RWPE2 (cell line): ENCODE data around the gene SLC9A4.

Experiments
- ATAC-seq: fragments of 200-7000 bp; cut with Tn5 transposase; 3 replicates; pipeline ENCODE4 v1.9.1; 2021; ENCODE audit warnings: low read depth
- DNase-seq: peaks from one replicate; pipeline ENCODE4 v3.0.0-alpha.2; 2020; ENCODE audit warnings: low spot score
- H3K27ac ChIP-seq: fragments of 450-650 bp; 2 replicates; pipeline ENCODE4 v1.5.1; 2017; ENCODE audit warnings: mild to moderate bottlenecking; ENCODE audit not compliant: poor library complexity, severe bottlenecking
- H3K27me3 ChIP-seq: fragments of 250-450 bp; sonication (Bioruptor Pico); 2 replicates; pipeline ENCODE4 v1.5.1; 2021; ENCODE audit warnings: mild to moderate bottlenecking, moderate library complexity; ENCODE audit not compliant: insufficient read depth, poor library complexity, severe bottlenecking
- H3K36me3 ChIP-seq: fragments of 250-450 bp; sonication (Bioruptor Pico); 2 replicates; pipeline ENCODE4 v1.5.1; 2020; ENCODE audit warnings: low read depth, mild to moderate bottlenecking, moderate library complexity
- H3K4me1 ChIP-seq: fragments of 250-450 bp; sonication (Bioruptor Pico); 2 replicates; pipeline ENCODE4 v1.5.1; 2021; ENCODE audit warnings: mild to moderate bottlenecking, moderate library complexity; ENCODE audit not compliant: insufficient read depth, poor library complexity, severe bottlenecking
- H3K4me3 ChIP-seq: fragments of 250-450 bp; sonication (Bioruptor Pico); 2 replicates; pipeline ENCODE4 v1.5.1; 2021; ENCODE audit warnings: mild to moderate bottlenecking, moderate library complexity; ENCODE audit not compliant: severe bottlenecking
- H3K9me3 ChIP-seq: fragments of 250-450 bp; sonication (Bioruptor Pico); 2 replicates; pipeline ENCODE4 v1.5.1; 2021; ENCODE audit warnings: mild to moderate bottlenecking, moderate library complexity; ENCODE audit not compliant: severe bottlenecking
- TF ChIP-seq, protein P1 (sequence below): fragments of 450-650 bp; IDR thresholded peaks from one replicate; pipeline ENCODE4 v1.5.1; 2017; ENCODE audit warnings: mild to moderate bottlenecking, moderate library complexity; ENCODE audit not compliant: poor library complexity, severe bottlenecking

SLC9A4 gene

DNA sequence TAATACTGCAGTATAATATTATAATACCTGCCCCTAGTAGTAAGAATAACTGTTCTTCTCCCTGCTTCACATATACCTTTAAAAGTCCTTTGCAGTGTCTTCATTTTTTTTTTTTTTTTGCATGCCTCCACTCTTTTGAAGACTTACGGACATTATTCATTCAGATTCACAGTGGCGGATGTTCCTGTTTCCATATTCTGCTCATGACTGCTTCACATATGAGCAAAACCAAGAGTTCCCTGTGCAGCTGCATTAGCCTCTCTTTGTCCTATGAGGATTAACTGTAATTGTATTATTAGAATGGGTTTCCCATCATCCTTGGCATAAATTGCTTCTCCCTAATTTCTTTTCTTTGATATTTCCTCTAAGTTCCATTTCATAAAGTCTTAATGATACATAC lies 37.3 kb upstream of the SLC9A4 start:
- Histone ChIP-seq H3K9me3 (no peaks in the 10 kb centered on the region), H3K27me3 (no peaks in the 10 kb centered on the region), H3K27ac (no peak overlapping the region), H3K36me3 (no peaks in the 10 kb centered on the region), H3K4me1 (no peaks in the 10 kb centered on the region), H3K4me3 (no peak overlapping the region)
- TF ChIP-seq, protein P1, sequence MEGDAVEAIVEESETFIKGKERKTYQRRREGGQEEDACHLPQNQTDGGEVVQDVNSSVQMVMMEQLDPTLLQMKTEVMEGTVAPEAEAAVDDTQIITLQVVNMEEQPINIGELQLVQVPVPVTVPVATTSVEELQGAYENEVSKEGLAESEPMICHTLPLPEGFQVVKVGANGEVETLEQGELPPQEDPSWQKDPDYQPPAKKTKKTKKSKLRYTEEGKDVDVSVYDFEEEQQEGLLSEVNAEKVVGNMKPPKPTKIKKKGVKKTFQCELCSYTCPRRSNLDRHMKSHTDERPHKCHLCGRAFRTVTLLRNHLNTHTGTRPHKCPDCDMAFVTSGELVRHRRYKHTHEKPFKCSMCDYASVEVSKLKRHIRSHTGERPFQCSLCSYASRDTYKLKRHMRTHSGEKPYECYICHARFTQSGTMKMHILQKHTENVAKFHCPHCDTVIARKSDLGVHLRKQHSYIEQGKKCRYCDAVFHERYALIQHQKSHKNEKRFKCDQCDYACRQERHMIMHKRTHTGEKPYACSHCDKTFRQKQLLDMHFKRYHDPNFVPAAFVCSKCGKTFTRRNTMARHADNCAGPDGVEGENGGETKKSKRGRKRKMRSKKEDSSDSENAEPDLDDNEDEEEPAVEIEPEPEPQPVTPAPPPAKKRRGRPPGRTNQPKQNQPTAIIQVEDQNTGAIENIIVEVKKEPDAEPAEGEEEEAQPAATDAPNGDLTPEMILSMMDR: no peak
- ATAC-seq (no peak), DNase-seq (no peak)

- no peaks in the 10 kb centered on the region for H3K9me3 ChIP-seq
- H3K27ac ChIP-seq: no peak overlapping the region
- no peak overlapping the region for H3K4me3 ChIP-seq
- H3K27me3 ChIP-seq: no peaks in the 10 kb centered on the region
- no peaks in the 10 kb centered on the region for H3K36me3 ChIP-seq
- no peak for ATAC-seq
- DNase-seq: no peak
- TF ChIP-seq, protein P1: no peak
- no peaks in the 10 kb centered on the region for H3K4me1 ChIP-seq
These were observed 36.7 kb upstream of the SLC9A4 start for GRCh38 chr2:102436323-102436722.

GRCh38 chr2:102437122-102437521 lies 35.9 kb upstream of the SLC9A4 start:
- H3K27ac ChIP-seq: no peak overlapping the region
- no peak overlapping the region for H3K4me3 ChIP-seq
- H3K27me3 ChIP-seq: no peaks in the 10 kb centered on the region
- H3K36me3 ChIP-seq: no peaks in the 10 kb centered on the region
- TF ChIP-seq, protein P1: no peak
- no peaks in the 10 kb centered on the region for H3K4me1 ChIP-seq
- no peaks in the 10 kb centered on the region for H3K9me3 ChIP-seq
- no peak for DNase-seq
- ATAC-seq: no peak

DNA sequence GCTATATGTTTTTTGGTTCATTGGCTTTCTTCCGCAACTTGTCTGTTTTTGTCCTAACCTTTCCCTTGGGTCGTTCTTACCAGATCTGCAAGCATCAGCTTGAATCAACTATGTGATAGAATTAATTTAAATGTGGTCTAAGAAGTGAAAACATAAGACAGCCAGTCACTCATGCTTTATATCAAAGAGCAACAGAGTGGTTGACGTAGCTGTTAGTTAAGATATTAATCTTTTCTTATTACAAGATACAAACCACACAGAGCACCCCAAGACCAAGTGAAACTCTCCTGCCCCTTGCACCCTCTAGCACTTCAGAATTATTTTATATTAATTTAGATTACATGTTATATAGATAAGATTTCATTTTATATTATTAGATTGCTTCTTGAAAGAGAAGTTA lies 34.9 kb upstream of the SLC9A4 start:
- Histone ChIP-seq H3K36me3 (no peaks in the 10 kb centered on the region), H3K4me1 (no peaks in the 10 kb centered on the region), H3K27ac (no peak overlapping the region), H3K4me3 (no peak overlapping the region), H3K9me3 (no peaks in the 10 kb centered on the region), H3K27me3 (no peaks in the 10 kb centered on the region)
- DNase-seq: no peak
- TF ChIP-seq, protein P1: no peak
- ATAC-seq: no peak

- no peak for DNase-seq
- TF ChIP-seq, protein P1: no peak
- Histone ChIP-seq H3K36me3 (no peaks in the 10 kb centered on the region), H3K27me3 (no peaks in the 10 kb centered on the region), H3K4me1 (no peaks in the 10 kb centered on the region), H3K9me3 (no peaks in the 10 kb centered on the region), H3K27ac (no peak overlapping the region), H3K4me3 (no peak overlapping the region)
- ATAC-seq: no peak
These were observed 34.4 kb upstream of the SLC9A4 start for GRCh38 chr2:102438578-102438977.
